Ovary (tissue), 3 donors: ENCODE results near the gene CLDN34.

Experiments
- EP300 ChIP-seq: sonication (generic); formaldehyde crosslinking; IDR thresholded peaks from one replicate; pipeline ENCODE4 v1.6.1; 2017; ENCODE audit warnings: antibody characterized with exemption
- POLR2A ChIP-seq: fragments of 450-650 bp; IDR thresholded peaks from one replicate; pipeline ENCODE4 v1.6.1; 2017; ENCODE audit warnings: antibody characterized with exemption, mild to moderate bottlenecking, moderate library complexity
- TF ChIP-seq, protein P1 (sequence below), 3 donors: fragments of 450-650 bp in 2 of 3; fragments of 200-600 bp in 1 of 3; IDR thresholded peaks; one replicate each; pipeline versions ENCODE4 v1.5.1 to v1.8.0; 2016 to 2022; ENCODE audit warnings: antibody characterized with exemption in 3 of 3, mild to moderate bottlenecking in 1 of 3
- donor health status: DM: no; HTN: no; CAD: no.

DNA sequence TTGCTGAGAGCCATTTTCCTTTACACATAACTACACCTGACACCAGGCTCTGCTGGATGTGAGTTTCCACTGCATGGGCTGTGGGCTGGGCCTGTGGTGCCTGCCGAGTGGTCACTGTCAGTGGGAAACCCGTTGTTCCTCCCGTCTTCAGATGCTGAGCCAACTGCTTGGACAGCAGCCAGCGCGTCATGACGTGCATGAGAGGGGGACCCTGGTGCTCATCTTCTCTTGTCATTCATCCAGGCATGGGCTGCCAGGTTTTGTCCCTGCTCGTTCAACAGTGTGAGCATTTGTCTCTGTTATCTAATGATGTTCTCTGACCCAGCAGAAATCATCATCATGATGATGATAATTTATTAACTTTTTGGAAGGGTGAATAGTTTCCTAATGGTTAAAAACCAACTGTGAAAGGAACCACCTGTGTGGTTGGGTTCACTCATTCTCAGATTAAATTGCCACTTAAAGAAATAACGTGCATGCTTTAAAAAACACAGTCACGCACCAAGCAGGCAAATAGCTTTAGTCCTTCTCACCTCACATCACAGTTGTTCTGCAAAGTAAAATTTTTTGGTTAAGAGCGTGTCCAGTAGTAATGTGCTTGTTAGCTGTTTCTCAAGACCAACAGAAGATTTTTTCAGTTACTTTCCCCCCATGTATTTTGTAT lies 19.9 kb upstream of the CLDN34 start:
- TF ChIP-seq, protein P1, sequence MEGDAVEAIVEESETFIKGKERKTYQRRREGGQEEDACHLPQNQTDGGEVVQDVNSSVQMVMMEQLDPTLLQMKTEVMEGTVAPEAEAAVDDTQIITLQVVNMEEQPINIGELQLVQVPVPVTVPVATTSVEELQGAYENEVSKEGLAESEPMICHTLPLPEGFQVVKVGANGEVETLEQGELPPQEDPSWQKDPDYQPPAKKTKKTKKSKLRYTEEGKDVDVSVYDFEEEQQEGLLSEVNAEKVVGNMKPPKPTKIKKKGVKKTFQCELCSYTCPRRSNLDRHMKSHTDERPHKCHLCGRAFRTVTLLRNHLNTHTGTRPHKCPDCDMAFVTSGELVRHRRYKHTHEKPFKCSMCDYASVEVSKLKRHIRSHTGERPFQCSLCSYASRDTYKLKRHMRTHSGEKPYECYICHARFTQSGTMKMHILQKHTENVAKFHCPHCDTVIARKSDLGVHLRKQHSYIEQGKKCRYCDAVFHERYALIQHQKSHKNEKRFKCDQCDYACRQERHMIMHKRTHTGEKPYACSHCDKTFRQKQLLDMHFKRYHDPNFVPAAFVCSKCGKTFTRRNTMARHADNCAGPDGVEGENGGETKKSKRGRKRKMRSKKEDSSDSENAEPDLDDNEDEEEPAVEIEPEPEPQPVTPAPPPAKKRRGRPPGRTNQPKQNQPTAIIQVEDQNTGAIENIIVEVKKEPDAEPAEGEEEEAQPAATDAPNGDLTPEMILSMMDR (IDR thresholded peaks at IDR 0.05): no peak
- TF ChIP-seq POLR2A (no peak), EP300 (no peak)
